ENCODE data around the gene PCGF5.

The PCGF5 gene

GRCh38 chr10:91328320-91328984, 108.0 kb downstream of the PCGF5 start:
- no peak for DNase-seq (ENCODE audit: low spot score)
